ENCODE measurements around the gene GPR26. TPM values are rescaled to one million over a fixed set of nuclear protein-coding genes. Genes with fewer than 3 reads are reported as not detected.
"Not testable (repeated sequence)": the region's sequence is repeated elsewhere in the genome, so short reads cannot be mapped to it uniquely, and the experiment has no call there.

The GPR26 gene
- total RNA-seq, 4 donors from 2014 or later, result not detected

- H3K4me3 ChIP-seq, result no peak overlapping the region
- TF ChIP-seq POLR2A (IDR thresholded peaks at IDR 0.05) (no peak), CTCF (IDR thresholded peaks at IDR 0.05 in 4 of 5, conservative IDR thresholded peaks at IDR 0.05 in 1 of 5) (no peak)
- ATAC-seq (no peak), DNase-seq (no peak)
- in situ Hi-C loops (cut with MboI; ENCODE audit: low sequenced_read_pairs in 4 of 4), result no loop called here
- no peaks in the 10 kb centered on the region for H3K36me3 ChIP-seq
- H3K9me3 ChIP-seq, result no peaks in the 10 kb centered on the region
- H3K4me1 ChIP-seq, result no peaks in the 10 kb centered on the region
- H3K27me3 ChIP-seq, result no peaks in the 10 kb centered on the region
- no peak overlapping the region for H3K27ac ChIP-seq
- intact Hi-C loops (cut with DNase I; ENCODE audit: low total_unique reads), result no loop called here
Observed at GRCh38 chr10:123726836-123727235, 60.7 kb downstream of the GPR26 start.

- in situ Hi-C loops (cut with MboI; ENCODE audit: low sequenced_read_pairs in 4 of 4), result no loop called here
- no peaks in the 10 kb centered on the region for H3K36me3 ChIP-seq
- no peaks in the 10 kb centered on the region for H3K27me3 ChIP-seq
- TF ChIP-seq POLR2A (IDR thresholded peaks at IDR 0.05), result no peak
- TF ChIP-seq CTCF (IDR thresholded peaks at IDR 0.05 in 4 of 5, conservative IDR thresholded peaks at IDR 0.05 in 1 of 5), result no peak
- no peak overlapping the region for H3K27ac ChIP-seq
- H3K4me3 ChIP-seq, result no peak overlapping the region
- H3K4me1 ChIP-seq, result no peaks in the 10 kb centered on the region
- ATAC-seq, result no peak
- H3K9me3 ChIP-seq, result no peaks in the 10 kb centered on the region
- no peak for DNase-seq
- intact Hi-C loops (cut with DNase I; ENCODE audit: low total_unique reads), result no loop called here
Observed at GRCh38 chr10:123729523-123729922, 63.4 kb downstream of the GPR26 start.

- ATAC-seq; H3K4me3 ChIP-seq; DNase-seq; intact Hi-C loops (cut with DNase I; ENCODE audit: low total_unique reads); H3K4me1 ChIP-seq; H3K9me3 ChIP-seq; H3K36me3 ChIP-seq; H3K27me3 ChIP-seq; H3K27ac ChIP-seq; in situ Hi-C loops (cut with MboI; ENCODE audit: low sequenced_read_pairs in 4 of 4): not testable (repeated sequence)
Observed at GRCh38 chr10:123736917-123737316, 70.8 kb downstream of the GPR26 start.

GRCh38 chr10:123741146-123741545, 75.0 kb downstream of the GPR26 start:
- Histone ChIP-seq H3K4me3 (no peak overlapping the region), H3K36me3 (no peaks in the 10 kb centered on the region), H3K4me1 (no peaks in the 10 kb centered on the region), H3K9me3 (no peaks in the 10 kb centered on the region), H3K27me3 (peaks cover 0 to 3% (median 0%) of the 10 kb centered on the region in 3 donors), H3K27ac (no peak overlapping the region)
- in situ Hi-C loops (cut with MboI; ENCODE audit: low sequenced_read_pairs in 4 of 4) (no loop called here), intact Hi-C loops (cut with DNase I; ENCODE audit: low total_unique reads) (no loop called here)
- DNase-seq (no peak), ATAC-seq (no peak)
- TF ChIP-seq POLR2A (IDR thresholded peaks at IDR 0.05), result no peak

- peaks cover 0 to 3% (median 0%) of the 10 kb centered on the region in 3 donors for H3K27me3 ChIP-seq
- no peak overlapping the region for H3K4me3 ChIP-seq
- H3K36me3 ChIP-seq, result no peaks in the 10 kb centered on the region
- intact Hi-C loops (cut with DNase I; ENCODE audit: low total_unique reads), result no loop called here
- TF ChIP-seq POLR2A (IDR thresholded peaks at IDR 0.05) (no peak), CTCF (IDR thresholded peaks at IDR 0.05 in 4 of 5, conservative IDR thresholded peaks at IDR 0.05 in 1 of 5) (no peak)
- ATAC-seq, result no peak
- H3K9me3 ChIP-seq, result no peaks in the 10 kb centered on the region
- no peak overlapping the region for H3K27ac ChIP-seq
- DNase-seq, result no peak
- H3K4me1 ChIP-seq, result no peaks in the 10 kb centered on the region
- in situ Hi-C loops (cut with MboI; ENCODE audit: low sequenced_read_pairs in 4 of 4), result no loop called here
Observed at GRCh38 chr10:123741711-123742110, 75.6 kb downstream of the GPR26 start.

GRCh38 chr10:123742751-123743440, 76.7 kb downstream of the GPR26 start:
- H3K36me3 ChIP-seq, result no peaks in the 10 kb centered on the region
- no peaks in the 10 kb centered on the region for H3K9me3 ChIP-seq
- in situ Hi-C loops (cut with MboI; ENCODE audit: low sequenced_read_pairs in 4 of 4), result no loop called here
- ATAC-seq (no peak), DNase-seq (no peak)
- no peaks in the 10 kb centered on the region for H3K4me1 ChIP-seq
- no peak overlapping the region for H3K27ac ChIP-seq
- H3K27me3 ChIP-seq, result peaks cover 0 to 3% (median 0%) of the 10 kb centered on the region in 3 donors
- no peak for TF ChIP-seq CTCF (IDR thresholded peaks at IDR 0.05 in 4 of 5, conservative IDR thresholded peaks at IDR 0.05 in 1 of 5)
- TF ChIP-seq POLR2A (IDR thresholded peaks at IDR 0.05), result no peak
- intact Hi-C loops (cut with DNase I; ENCODE audit: low total_unique reads), result no loop called here
- H3K4me3 ChIP-seq, result no peak overlapping the region

Data from gastrocnemius medialis (tissue), 4 donors.